GM23338 (cell line): ENCODE data around the gene PUDP. TPM values are rescaled to one million over a fixed set of nuclear protein-coding genes. Genes with fewer than 3 reads are reported as not detected.

ENCODE experiments used
- ATAC-seq: fragments of 200-7000 bp; cut with Tn5 transposase; 3 replicates; pipeline ENCODE4 v1.9.1; 2020
- DNase-seq: peaks from one replicate; pipeline ENCODE4 v3.0.0-alpha.2; 2015; ENCODE audit warnings: low spot score
- H2AFZ ChIP-seq: fragments of 200-600 bp; sonication (generic); 2 replicates; pipeline ENCODE4 v1.8.0; 2016; ENCODE audit warnings: antibody characterized with exemption, mild to moderate bottlenecking, moderate library complexity
- H3F3A ChIP-seq: fragments of 200-600 bp; sonication (generic); replicated peaks from 2 replicates; pipeline ENCODE4 v1.8.0; 2017; ENCODE audit warnings: antibody characterized with exemption, mixed run types, low read depth
- H3K27ac ChIP-seq: fragments of 200-600 bp; sonication (generic); 2 replicates; pipeline ENCODE4 v1.6.1; 2016; ENCODE audit warnings: low read depth
- H3K27me3 ChIP-seq: fragments of 200-600 bp; sonication (generic); 2 replicates; pipeline ENCODE4 v1.8.0; 2016; ENCODE audit warnings: mild to moderate bottlenecking, mixed run types, moderate library complexity; ENCODE audit not compliant: insufficient read depth
- H3K36me3 ChIP-seq: fragments of 200-600 bp; sonication (generic); 2 replicates; pipeline ENCODE4 v1.8.0; 2016; ENCODE audit warnings: mild to moderate bottlenecking; ENCODE audit not compliant: insufficient read depth
- H3K4me1 ChIP-seq: fragments of 200-600 bp; sonication (generic); 2 replicates; pipeline ENCODE4 v1.8.0; 2016; ENCODE audit warnings: mild to moderate bottlenecking, moderate library complexity; ENCODE audit not compliant: insufficient read depth
- H3K4me2 ChIP-seq: fragments of 200-600 bp; sonication (generic); 2 replicates; pipeline ENCODE4 v1.7.1; 2017; ENCODE audit warnings: mixed run types
- H3K4me3 ChIP-seq: fragments of 200-600 bp; sonication (generic); 2 replicates; pipeline ENCODE4 v1.6.1; 2016; ENCODE audit warnings: mixed run types
- H3K79me2 ChIP-seq: fragments of 200-600 bp; sonication (generic); replicated peaks from 2 replicates; pipeline ENCODE4 v1.8.0; 2017; ENCODE audit warnings: mild to moderate bottlenecking; ENCODE audit not compliant: insufficient read depth
- H3K9me2 ChIP-seq: fragments of 200-600 bp; sonication (generic); 2 replicates; pipeline ENCODE4 v1.8.0; 2017; ENCODE audit not compliant: insufficient read depth
- H4K20me1 ChIP-seq: fragments of 200-600 bp; sonication (generic); replicated peaks from 2 replicates; pipeline ENCODE4 v1.8.0; 2017; ENCODE audit warnings: mild to moderate bottlenecking; ENCODE audit not compliant: insufficient read depth
- H3K27ac Mint-ChIP-seq: 2 replicates; pipeline ENCODE4 v1.8.0; 2020; ENCODE audit warnings: inconsistent platforms, mild to moderate bottlenecking, moderate library complexity, mixed read lengths
- H3K27me3 Mint-ChIP-seq: 3 replicates; pipeline ENCODE4 v1.8.0; 2022; ENCODE audit warnings: low read depth, mild to moderate bottlenecking, moderate library complexity, mixed read lengths, inconsistent platforms; ENCODE audit not compliant: insufficient read depth, poor library complexity
- H3K36me3 Mint-ChIP-seq: 3 replicates; pipeline ENCODE4 v1.8.0; 2021; ENCODE audit warnings: low read depth, mild to moderate bottlenecking, inconsistent platforms, moderate library complexity, mixed read lengths
- H3K4me1 Mint-ChIP-seq: 3 replicates; pipeline ENCODE4 v1.8.0; 2020; ENCODE audit warnings: mild to moderate bottlenecking, inconsistent platforms, mixed read lengths
- H3K4me3 Mint-ChIP-seq: 3 replicates; pipeline ENCODE4 v1.8.0; 2021; ENCODE audit warnings: moderate library complexity, mild to moderate bottlenecking, inconsistent platforms, mixed read lengths
- H3K9me3 Mint-ChIP-seq: 3 replicates; pipeline ENCODE4 v1.8.0; 2020; ENCODE audit warnings: moderate library complexity, mild to moderate bottlenecking, inconsistent platforms, mixed read lengths
- CREB1 ChIP-seq: fragments of 250-450 bp; sonication (Bioruptor Pico); IDR thresholded peaks from 2 replicates; pipeline ENCODE4 v1.5.0; 2020; ENCODE audit warnings: low read depth, mild to moderate bottlenecking, moderate library complexity
- CTCF ChIP-seq, 2 experiments: fragments of 200-600 bp in 1 of 2; sonication (generic) in 1 of 2; conservative IDR thresholded peaks; 2 replicates each; pipeline versions ENCODE4 v1.5.1 to v1.6.1; 2016 to 2017; ENCODE audit warnings: antibody characterized with exemption in 2 of 2, low read depth in 2 of 2, mild to moderate bottlenecking in 2 of 2, moderate library complexity in 1 of 2
- ETS1 ChIP-seq: IDR thresholded peaks from 2 replicates; pipeline ENCODE4 v1.6.1; 2016; ENCODE audit warnings: antibody characterized with exemption
- EZH2 ChIP-seq: fragments of 200-600 bp; sonication (generic); IDR thresholded peaks from one replicate; pipeline ENCODE4 v1.8.0; 2017; ENCODE audit warnings: antibody characterized with exemption, mild to moderate bottlenecking, low read depth; ENCODE audit not compliant: unreplicated experiment
- EZH2phosphoT487 ChIP-seq: fragments of 200-600 bp; sonication (generic); IDR thresholded peaks from one replicate; pipeline ENCODE4 v1.8.1; 2018; ENCODE audit warnings: antibody characterized with exemption; ENCODE audit not compliant: unreplicated experiment
- JUNB ChIP-seq: IDR thresholded peaks from one replicate; pipeline ENCODE4 v1.6.1; 2016; ENCODE audit warnings: antibody characterized with exemption; ENCODE audit not compliant: unreplicated experiment
- NANOG ChIP-seq: IDR thresholded peaks from 2 replicates; pipeline ENCODE4 v1.6.1; 2016; ENCODE audit warnings: antibody characterized with exemption, borderline replicate concordance
- POLR2AphosphoS5 ChIP-seq: IDR thresholded peaks from 2 replicates; pipeline ENCODE4 v1.6.1; 2016; ENCODE audit warnings: antibody characterized with exemption, low read depth
- REST ChIP-seq: IDR thresholded peaks from one replicate; pipeline ENCODE4 v1.6.1; 2018; ENCODE audit warnings: antibody characterized with exemption; ENCODE audit not compliant: unreplicated experiment
- STAT1 ChIP-seq: IDR thresholded peaks from one replicate; pipeline ENCODE4 v1.6.1; 2016; ENCODE audit warnings: antibody characterized with exemption; ENCODE audit not compliant: unreplicated experiment
- ZNF114 ChIP-seq: fragments of 250-450 bp; sonication (Bioruptor Pico); IDR thresholded peaks from 2 replicates; pipeline ENCODE4 v1.5.0; 2020; ENCODE audit warnings: mild to moderate bottlenecking, moderate library complexity
- ZNF331 ChIP-seq: fragments of 250-450 bp; sonication (Bioruptor Pico); IDR thresholded peaks from 2 replicates; pipeline ENCODE4 v1.5.0; 2020; ENCODE audit warnings: low read depth, mild to moderate bottlenecking, moderate library complexity
- ZNF462 ChIP-seq: fragments of 250-450 bp; sonication (Bioruptor Pico); IDR thresholded peaks from 2 replicates; pipeline ENCODE4 v1.5.0; 2020; ENCODE audit warnings: mild to moderate bottlenecking, moderate library complexity
- polyA plus RNA-seq: library from polyadenylated mRNA; unstranded; fragments of >200 nt; fragmentation: Nextera tagmentation; extraction: Ambion mirVana; gene quantifications from 2 replicates; pipeline ENCODE4 v1.2.1, GENCODE V29; 2016
- total RNA-seq: library from RNA; depleted of rRNA; stranded (reverse); fragments of >200 nt; shearing (Covaris generic); gene quantifications from 2 replicates; pipeline ENCODE4 v1.2.3, GENCODE V29; 2014

The PUDP gene
- total and polyA plus RNA-seq, 2 experiments from 2014 or later = 17.2 to 22.4 TPM

- no peak overlapping the region for H3K4me3 ChIP-seq
- TF ChIP-seq EZH2 = no peak
- TF ChIP-seq NANOG = no peak
- TF ChIP-seq CREB1 = no peak
- TF ChIP-seq ZNF114 (CRISPR knock-in tag) = no peak
- no peak for TF ChIP-seq ZNF462 (CRISPR knock-in tag)
- no peak for TF ChIP-seq JUNB
- no peak for TF ChIP-seq REST
- no peak for TF ChIP-seq ZNF331 (CRISPR knock-in tag)
- no peak for TF ChIP-seq ETS1
- no peak for TF ChIP-seq POLR2AphosphoS5
- no peak for TF ChIP-seq EZH2phosphoT487
- no peak for TF ChIP-seq STAT1
- no peak for TF ChIP-seq CTCF (conservative IDR thresholded peaks at IDR 0.05; ENCODE audit: low read depth in 2 of 2)
- peaks cover 22% of the 10 kb centered on the region; the same call in 2 of the 3 replicates for H3K36me3 Mint-ChIP-seq
- H3K4me3 Mint-ChIP-seq = no peak overlapping the region
- ATAC-seq (no peak), DNase-seq (no peak)
- no peak overlapping the region for H3K27ac ChIP-seq
- H4K20me1 ChIP-seq = no peaks in the 10 kb centered on the region
- no peaks in the 10 kb centered on the region for H3K79me2 ChIP-seq
- peaks cover 3% of the 10 kb centered on the region for H3K27me3 Mint-ChIP-seq
- H3K4me1 Mint-ChIP-seq = no peaks in the 10 kb centered on the region
- H3K36me3 ChIP-seq = no peaks in the 10 kb centered on the region
- no peaks in the 10 kb centered on the region for H3K4me1 ChIP-seq
- H3K9me2 ChIP-seq = no peaks in the 10 kb centered on the region
- no peak overlapping the region for H2AFZ ChIP-seq
- no peaks in the 10 kb centered on the region for H3K27me3 ChIP-seq
- H3F3A ChIP-seq = no peaks in the 10 kb centered on the region
- no peak overlapping the region for H3K27ac Mint-ChIP-seq
- no peak overlapping the region for H3K4me2 ChIP-seq
- H3K9me3 Mint-ChIP-seq = peaks cover 5% of the 10 kb centered on the region; the same call in 2 of the 3 replicates
These were observed 85.7 kb downstream of the PUDP start for GRCh38 chrX:7062276-7062675.
